DND-41 (cell line): Measurements from ENCODE around the gene PLD2.

Experiments
- CTCF ChIP-seq: IDR thresholded peaks from 2 replicates; pipeline ENCODE4 v1.5.1; 2012; ENCODE audit warnings: borderline replicate concordance, low read length, moderate library complexity, mild to moderate bottlenecking; ENCODE audit not compliant: poor library complexity, severe bottlenecking; ENCODE audit errors: extremely low read depth
- EZH2 ChIP-seq: IDR thresholded peaks from 3 replicates; pipeline ENCODE4 v1.6.1; 2012; ENCODE audit warnings: borderline replicate concordance, low read depth, mild to moderate bottlenecking, moderate library complexity, low read length, inconsistent platforms; ENCODE audit not compliant: severe bottlenecking

- TF ChIP-seq EZH2 (no peak), CTCF (no peak)
Observed at GRCh38 chr17:4818276-4818675, 11.3 kb downstream of the PLD2 start.
